T-helper 22 cell (primary cell): ENCODE results near the gene WDR27.
"Not testable (repeated sequence)": the region's sequence is repeated elsewhere in the genome, so short reads cannot be mapped to it uniquely, and the experiment has no call there.

Experiments
- DNase-seq: peaks from one replicate; pipeline ENCODE4 v3.0.0-alpha.2; 2020; ENCODE audit warnings: low read depth

WDR27 gene

GRCh38 chr6:169520104-169520503 is 181.7 kb downstream of the WDR27 start:
- no peak for DNase-seq

- DNase-seq: no peak
These were observed 183.4 kb downstream of the WDR27 start for GRCh38 chr6:169518451-169518850.

GRCh38 chr6:169513478-169514193 is 188.2 kb downstream of the WDR27 start:
- DNase-seq: no peak

GRCh38 chr6:169511785-169512184 is 190.0 kb downstream of the WDR27 start:
- DNase-seq: not testable (repeated sequence)

- DNase-seq: no peak
These were observed 191.0 kb downstream of the WDR27 start for GRCh38 chr6:169510871-169511270.

- no peak for DNase-seq
These were observed 193.4 kb downstream of the WDR27 start for GRCh38 chr6:169508452-169508851.

- DNase-seq: no peak
These were observed 198.2 kb downstream of the WDR27 start for GRCh38 chr6:169503422-169504152.

- DNase-seq: no peak
These were observed 199.4 kb downstream of the WDR27 start for GRCh38 chr6:169502445-169502844.

DNA sequence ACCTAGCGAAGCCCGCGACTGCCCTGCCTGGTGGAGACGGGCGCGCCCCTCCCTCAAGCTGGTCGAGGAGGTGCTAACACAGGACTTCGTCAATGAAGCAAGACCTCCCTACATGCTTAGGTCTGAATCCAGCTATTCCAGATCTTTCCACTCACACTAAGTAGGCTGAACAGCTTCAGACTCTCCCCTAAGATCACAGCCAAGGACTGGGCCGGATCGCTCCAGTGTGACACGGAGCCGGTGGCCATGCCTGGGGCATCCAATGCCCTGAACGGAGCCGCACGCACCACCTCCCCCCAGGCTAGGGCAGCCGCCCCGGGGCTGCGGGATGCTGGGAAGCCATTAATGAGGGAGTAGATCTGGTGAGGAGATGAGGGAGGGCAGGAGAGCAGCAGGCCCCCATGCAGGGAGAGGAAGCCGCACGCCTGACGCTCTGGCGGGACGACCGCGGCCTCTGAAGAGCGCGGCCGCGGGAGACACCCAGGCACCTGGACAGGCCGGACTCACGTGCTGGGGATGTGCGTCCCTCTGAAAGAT is 200.0 kb downstream of the WDR27 start:
- no peak for DNase-seq

- no peak for DNase-seq
These were observed 200.7 kb downstream of the WDR27 start for GRCh38 chr6:169501128-169501527.

DNA sequence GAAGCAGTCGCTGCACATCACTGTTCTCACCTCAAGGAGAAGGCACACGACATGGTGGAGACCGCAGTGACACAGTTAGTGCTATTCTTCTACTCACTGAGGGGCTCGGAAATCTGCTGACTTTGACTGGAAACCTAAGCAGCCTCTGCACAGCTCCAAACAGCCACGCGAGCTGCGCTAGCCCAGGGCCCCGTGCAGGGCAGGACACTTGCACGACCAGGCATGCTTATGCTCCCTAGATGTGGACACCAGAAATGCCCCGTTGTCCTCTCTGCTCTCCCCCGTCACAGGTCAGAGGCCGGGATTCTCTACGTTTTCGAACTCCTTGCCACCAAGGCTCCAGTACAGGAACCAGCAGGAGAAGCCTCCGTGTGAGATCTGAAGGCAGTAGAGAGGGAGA is 201.1 kb downstream of the WDR27 start:
- no peak for DNase-seq

- no peak for DNase-seq
These were observed 202.0 kb downstream of the WDR27 start for GRCh38 chr6:169499848-169500247.

- DNase-seq: no peak
These were observed 202.8 kb downstream of the WDR27 start for GRCh38 chr6:169498916-169499513.

DNA sequence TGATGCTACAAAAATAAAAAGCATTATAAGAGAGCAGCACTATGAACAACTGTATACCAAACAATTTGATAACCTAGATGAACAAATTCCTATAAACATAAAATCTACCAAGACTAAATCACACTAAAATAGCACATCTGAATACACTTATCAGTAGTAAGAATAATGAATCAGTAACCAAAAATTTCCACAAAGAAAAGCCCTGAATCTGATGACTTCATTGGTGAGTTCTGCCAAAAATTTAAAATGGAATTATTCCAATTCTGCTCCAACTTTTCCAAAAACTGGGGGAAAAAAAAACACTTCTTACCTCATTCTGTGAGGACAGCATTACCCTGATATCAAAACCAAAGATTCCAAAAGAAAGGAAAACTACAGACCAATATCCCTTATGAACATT is 206.2 kb downstream of the WDR27 start:
- no peak for DNase-seq

DNA sequence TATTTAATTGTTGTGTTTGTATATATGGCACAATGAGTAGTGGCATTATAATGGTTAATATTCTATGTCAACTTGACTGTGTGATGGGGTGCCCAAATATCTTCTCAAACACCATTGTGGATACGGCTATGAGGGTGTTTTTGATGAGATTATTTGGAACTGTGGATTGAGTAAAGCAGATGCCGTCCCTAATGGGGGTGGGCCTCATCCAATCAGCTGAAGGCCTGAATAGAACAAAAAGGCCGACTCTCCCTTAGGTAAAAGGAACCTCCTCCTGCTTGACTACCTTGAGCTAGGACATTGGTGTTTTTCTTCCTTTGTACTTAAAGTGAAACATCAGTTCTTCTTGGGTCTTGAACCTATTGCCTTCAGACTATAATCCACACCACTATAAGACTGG is 207.8 kb downstream of the WDR27 start:
- DNase-seq: no peak

DNA sequence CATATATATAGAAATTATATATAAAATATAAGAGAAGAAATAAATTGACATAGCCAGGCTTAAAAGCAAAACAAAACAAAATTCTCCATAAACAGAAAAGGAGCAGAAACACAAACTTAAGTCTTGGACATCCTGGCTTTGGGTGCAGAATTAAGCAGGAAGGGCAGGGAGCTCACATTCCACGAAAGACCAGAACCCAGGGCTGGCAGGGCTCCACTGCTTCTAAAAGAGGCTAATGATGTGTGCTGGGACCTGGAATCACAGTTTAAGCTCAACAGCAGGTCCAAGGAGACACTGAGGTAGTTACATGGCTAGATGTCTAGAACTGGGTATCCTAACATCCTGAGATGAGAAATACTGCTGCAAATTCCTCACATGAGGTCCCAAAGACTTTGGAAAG is 210.3 kb downstream of the WDR27 start:
- no peak for DNase-seq

DNA sequence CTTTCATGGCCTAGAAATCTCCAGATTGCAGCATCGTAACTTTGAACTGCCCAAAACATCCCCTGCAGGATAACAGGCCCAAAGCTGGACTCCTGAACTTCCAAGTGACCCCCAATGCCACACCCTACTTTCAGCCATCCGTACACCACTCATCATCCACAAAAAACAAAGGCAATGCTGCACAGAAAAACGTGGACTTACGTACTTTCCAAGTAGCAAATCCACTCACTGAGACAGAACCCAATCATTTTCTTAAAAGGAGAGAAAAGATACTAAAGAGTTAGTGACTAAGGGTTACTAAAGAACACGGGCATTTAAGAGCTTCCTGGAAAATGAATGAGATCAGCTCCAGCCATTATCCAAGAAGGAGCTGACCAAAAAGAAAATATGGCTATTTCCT is 211.0 kb downstream of the WDR27 start:
- no peak for DNase-seq

DNA sequence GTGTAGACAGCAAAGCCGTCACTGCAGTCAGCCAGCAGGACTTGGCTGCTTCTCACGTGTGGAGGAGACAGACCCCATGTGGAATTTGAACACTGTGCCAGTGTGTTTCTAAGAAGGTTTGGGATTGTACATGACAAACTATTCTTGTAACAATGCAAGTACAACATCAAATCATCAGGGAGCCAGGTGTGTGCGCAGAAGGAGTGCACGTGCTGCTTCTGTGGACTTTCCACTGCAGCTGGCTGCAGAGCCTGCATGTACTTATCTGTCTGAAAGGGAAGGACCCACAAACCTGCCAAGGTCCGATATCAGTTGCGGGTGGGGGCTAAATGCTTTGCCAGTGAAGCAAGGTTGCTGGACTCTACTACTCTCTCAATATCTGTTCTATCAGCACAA is 211.6 kb downstream of the WDR27 start:
- no peak for DNase-seq

- DNase-seq: no peak
These were observed 212.1 kb downstream of the WDR27 start for GRCh38 chr6:169489563-169490245.

DNA sequence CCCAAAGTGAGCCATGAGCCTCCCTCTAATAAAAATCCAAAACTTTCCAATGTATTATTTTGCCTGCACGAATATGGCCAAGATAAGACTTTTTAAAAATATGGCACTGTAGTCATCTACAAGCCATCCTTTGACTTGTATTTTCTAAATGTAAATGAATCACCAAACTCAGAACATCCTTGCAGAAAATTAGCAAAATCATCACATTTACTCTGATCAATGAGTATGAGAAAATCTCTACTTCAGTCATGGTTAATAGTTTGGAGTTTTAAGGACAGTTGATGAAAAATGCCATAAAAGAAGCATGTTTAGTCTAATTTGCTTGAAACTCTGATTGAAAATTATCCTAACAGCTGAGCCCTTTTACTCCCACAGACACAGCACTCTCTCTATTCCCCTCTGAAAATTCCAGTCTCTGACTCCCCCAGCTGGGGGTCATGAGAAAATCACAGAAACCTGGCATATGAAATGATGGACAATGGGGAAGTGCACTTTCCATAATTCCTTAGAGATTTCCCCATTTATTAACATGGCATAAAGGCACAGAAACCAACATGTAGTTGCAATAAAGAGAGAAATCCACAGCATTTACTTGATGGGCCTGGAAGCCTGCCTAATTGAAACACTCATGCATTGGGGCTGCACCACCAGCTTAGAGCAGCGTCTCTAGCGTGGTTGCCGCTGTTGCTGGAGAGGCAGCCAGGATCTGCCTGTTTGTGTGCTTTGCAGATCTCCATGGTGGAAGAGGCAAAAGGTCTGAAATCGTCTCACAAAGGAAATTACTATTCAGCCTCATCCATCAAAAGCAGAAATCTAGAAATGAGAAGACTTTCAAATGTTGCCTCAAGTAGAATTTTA is 214.0 kb downstream of the WDR27 start:
- no peak for DNase-seq

- DNase-seq: no peak
These were observed 221.9 kb downstream of the WDR27 start for GRCh38 chr6:169479783-169480495.
